Measurements from ENCODE around the gene MAP3K5.
"Not testable (repeated sequence)": the region's sequence is repeated elsewhere in the genome, so short reads cannot be mapped to it uniquely, and the experiment has no call there.

Gene MAP3K5

GRCh38 chr6:136719280-136720044 lies 72.8 kb downstream of the MAP3K5 start:
- no peak for DNase-seq

- DNase-seq: no peak
Measured at GRCh38 chr6:136718476-136718875, 73.8 kb downstream of the MAP3K5 start.

- DNase-seq: no peak
Measured at GRCh38 chr6:136717716-136717990, 74.6 kb downstream of the MAP3K5 start.

- DNase-seq: no peak
Measured at GRCh38 chr6:136716917-136717715, 75.2 kb downstream of the MAP3K5 start.

GRCh38 chr6:136712642-136713041 lies 79.6 kb downstream of the MAP3K5 start:
- not testable (repeated sequence) for DNase-seq

- no peak for DNase-seq
Measured at GRCh38 chr6:136711644-136712043, 80.6 kb downstream of the MAP3K5 start.

- no peak for DNase-seq
Measured at GRCh38 chr6:136710877-136711552, 81.3 kb downstream of the MAP3K5 start.

- no peak for DNase-seq
Measured at GRCh38 chr6:136709429-136709828, 82.8 kb downstream of the MAP3K5 start.

GRCh38 chr6:136706430-136706829 lies 85.8 kb downstream of the MAP3K5 start:
- DNase-seq: no peak

GRCh38 chr6:136703331-136703865 lies 88.9 kb downstream of the MAP3K5 start:
- DNase-seq: no peak

GRCh38 chr6:136701045-136701444 lies 91.2 kb downstream of the MAP3K5 start:
- no peak for DNase-seq

GRCh38 chr6:136699358-136699757 lies 92.9 kb downstream of the MAP3K5 start:
- no peak for DNase-seq

- DNase-seq: no peak
Measured at GRCh38 chr6:136696783-136697364, 95.4 kb downstream of the MAP3K5 start.

GRCh38 chr6:136696238-136696637 lies 96.0 kb downstream of the MAP3K5 start:
- DNase-seq: no peak

- no peak for DNase-seq
Measured at GRCh38 chr6:136695412-136695811, 96.9 kb downstream of the MAP3K5 start.

GRCh38 chr6:136693090-136693489 lies 99.2 kb downstream of the MAP3K5 start:
- DNase-seq: no peak

GRCh38 chr6:136687894-136688293 lies 104.4 kb downstream of the MAP3K5 start:
- DNase-seq: not testable (repeated sequence)

GRCh38 chr6:136685540-136686108 lies 106.7 kb downstream of the MAP3K5 start:
- no peak for DNase-seq

GRCh38 chr6:136684466-136684865 lies 107.8 kb downstream of the MAP3K5 start:
- DNase-seq: no peak

GRCh38 chr6:136683209-136683941 lies 108.9 kb downstream of the MAP3K5 start:
- DNase-seq: no peak

GRCh38 chr6:136682292-136682691 lies 110.0 kb downstream of the MAP3K5 start:
- DNase-seq: no peak

GRCh38 chr6:136677822-136678221 lies 114.5 kb downstream of the MAP3K5 start:
- DNase-seq: no peak
